A549 (cell line): ENCODE results near the gene KRTAP12-1.

Source experiments
- CHD4 ChIP-seq: fragments of 200-600 bp; sonication (generic); IDR thresholded peaks from 2 replicates; pipeline ENCODE4 v1.6.1; 2016; ENCODE audit warnings: antibody characterized with exemption, mild to moderate bottlenecking, borderline replicate concordance
- ESRRA ChIP-seq: fragments of 150-350 bp; IDR thresholded peaks from 2 replicates; pipeline ENCODE4 v1.6.1; 2014; ENCODE audit warnings: mild to moderate bottlenecking, low read length, borderline replicate concordance
- NFE2L2 ChIP-seq: fragments of 150-350 bp; conservative IDR thresholded peaks from 2 replicates; pipeline ENCODE4 v1.6.1; 2014; ENCODE audit warnings: low read length
- NR3C1 ChIP-seq: fragments of >200 bp; sonication (Bioruptor Twin); formaldehyde crosslinking; IDR thresholded peaks from 3 replicates; pipeline ENCODE4 v1.6.1; 2017
- POLR2A ChIP-seq: IDR thresholded peaks from 2 replicates; pipeline ENCODE4 v1.6.1; 2012; ENCODE audit warnings: mild to moderate bottlenecking, low read length
- RAD21 ChIP-seq, 2 experiments: fragments of >200 bp in 1 of 2; sonication (Bioruptor Twin) in 1 of 2; formaldehyde crosslinking in 1 of 2; IDR thresholded peaks in 1 of 2; conservative IDR thresholded peaks in 1 of 2; 2 replicates in 1 of 2; 3 replicates in 1 of 2; pipeline ENCODE4 v1.6.1; 2012 to 2018; ENCODE audit warnings: inconsistent platforms in 1 of 2
- RNF2 ChIP-seq: fragments of 200-600 bp; sonication (generic); IDR thresholded peaks from 2 replicates; pipeline ENCODE4 v1.6.1; 2016; ENCODE audit warnings: low read depth, mild to moderate bottlenecking, antibody characterized with exemption, moderate library complexity, borderline replicate concordance
- USF2 ChIP-seq: fragments of 450-650 bp; IDR thresholded peaks from 2 replicates; pipeline ENCODE4 v1.6.1; 2014; ENCODE audit warnings: antibody characterized with exemption
- ZC3H11A ChIP-seq: fragments of 450-650 bp; IDR thresholded peaks from 2 replicates; pipeline ENCODE4 v1.6.1; 2014; ENCODE audit warnings: antibody characterized with exemption, mild to moderate bottlenecking
- TF ChIP-seq, protein P1 (sequence below): fragments of >200 bp; sonication (Bioruptor Twin); formaldehyde crosslinking; IDR thresholded peaks from 3 replicates; pipeline ENCODE4 v1.5.1; 2016
- TF ChIP-seq, protein P2 (sequence below): fragments of 200-600 bp; sonication (generic); IDR thresholded peaks from 2 replicates; pipeline ENCODE4 v1.6.1; 2016; ENCODE audit warnings: antibody characterized with exemption, mild to moderate bottlenecking, moderate library complexity
- TF ChIP-seq, protein P3 (sequence below): fragments of 150-350 bp; IDR thresholded peaks from 2 replicates; pipeline ENCODE4 v1.6.1; 2014; ENCODE audit warnings: low read depth, mild to moderate bottlenecking, low read length

GRCh38 chr21:44653123-44653522 lies 28.8 kb downstream of the KRTAP12-1 start:
- TF ChIP-seq RNF2, result no peak
- no peak for TF ChIP-seq POLR2A
- TF ChIP-seq, protein P1, sequence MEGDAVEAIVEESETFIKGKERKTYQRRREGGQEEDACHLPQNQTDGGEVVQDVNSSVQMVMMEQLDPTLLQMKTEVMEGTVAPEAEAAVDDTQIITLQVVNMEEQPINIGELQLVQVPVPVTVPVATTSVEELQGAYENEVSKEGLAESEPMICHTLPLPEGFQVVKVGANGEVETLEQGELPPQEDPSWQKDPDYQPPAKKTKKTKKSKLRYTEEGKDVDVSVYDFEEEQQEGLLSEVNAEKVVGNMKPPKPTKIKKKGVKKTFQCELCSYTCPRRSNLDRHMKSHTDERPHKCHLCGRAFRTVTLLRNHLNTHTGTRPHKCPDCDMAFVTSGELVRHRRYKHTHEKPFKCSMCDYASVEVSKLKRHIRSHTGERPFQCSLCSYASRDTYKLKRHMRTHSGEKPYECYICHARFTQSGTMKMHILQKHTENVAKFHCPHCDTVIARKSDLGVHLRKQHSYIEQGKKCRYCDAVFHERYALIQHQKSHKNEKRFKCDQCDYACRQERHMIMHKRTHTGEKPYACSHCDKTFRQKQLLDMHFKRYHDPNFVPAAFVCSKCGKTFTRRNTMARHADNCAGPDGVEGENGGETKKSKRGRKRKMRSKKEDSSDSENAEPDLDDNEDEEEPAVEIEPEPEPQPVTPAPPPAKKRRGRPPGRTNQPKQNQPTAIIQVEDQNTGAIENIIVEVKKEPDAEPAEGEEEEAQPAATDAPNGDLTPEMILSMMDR, result no peak
- TF ChIP-seq ESRRA, result no peak
- no peak for TF ChIP-seq CHD4
- no peak for TF ChIP-seq RAD21 (conservative IDR thresholded peaks at IDR 0.05 in 1 of 2, IDR thresholded peaks at IDR 0.05 in 1 of 2)
- TF ChIP-seq, protein P2, sequence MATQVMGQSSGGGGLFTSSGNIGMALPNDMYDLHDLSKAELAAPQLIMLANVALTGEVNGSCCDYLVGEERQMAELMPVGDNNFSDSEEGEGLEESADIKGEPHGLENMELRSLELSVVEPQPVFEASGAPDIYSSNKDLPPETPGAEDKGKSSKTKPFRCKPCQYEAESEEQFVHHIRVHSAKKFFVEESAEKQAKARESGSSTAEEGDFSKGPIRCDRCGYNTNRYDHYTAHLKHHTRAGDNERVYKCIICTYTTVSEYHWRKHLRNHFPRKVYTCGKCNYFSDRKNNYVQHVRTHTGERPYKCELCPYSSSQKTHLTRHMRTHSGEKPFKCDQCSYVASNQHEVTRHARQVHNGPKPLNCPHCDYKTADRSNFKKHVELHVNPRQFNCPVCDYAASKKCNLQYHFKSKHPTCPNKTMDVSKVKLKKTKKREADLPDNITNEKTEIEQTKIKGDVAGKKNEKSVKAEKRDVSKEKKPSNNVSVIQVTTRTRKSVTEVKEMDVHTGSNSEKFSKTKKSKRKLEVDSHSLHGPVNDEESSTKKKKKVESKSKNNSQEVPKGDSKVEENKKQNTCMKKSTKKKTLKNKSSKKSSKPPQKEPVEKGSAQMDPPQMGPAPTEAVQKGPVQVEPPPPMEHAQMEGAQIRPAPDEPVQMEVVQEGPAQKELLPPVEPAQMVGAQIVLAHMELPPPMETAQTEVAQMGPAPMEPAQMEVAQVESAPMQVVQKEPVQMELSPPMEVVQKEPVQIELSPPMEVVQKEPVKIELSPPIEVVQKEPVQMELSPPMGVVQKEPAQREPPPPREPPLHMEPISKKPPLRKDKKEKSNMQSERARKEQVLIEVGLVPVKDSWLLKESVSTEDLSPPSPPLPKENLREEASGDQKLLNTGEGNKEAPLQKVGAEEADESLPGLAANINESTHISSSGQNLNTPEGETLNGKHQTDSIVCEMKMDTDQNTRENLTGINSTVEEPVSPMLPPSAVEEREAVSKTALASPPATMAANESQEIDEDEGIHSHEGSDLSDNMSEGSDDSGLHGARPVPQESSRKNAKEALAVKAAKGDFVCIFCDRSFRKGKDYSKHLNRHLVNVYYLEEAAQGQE, result no peak
- TF ChIP-seq, protein P3, sequence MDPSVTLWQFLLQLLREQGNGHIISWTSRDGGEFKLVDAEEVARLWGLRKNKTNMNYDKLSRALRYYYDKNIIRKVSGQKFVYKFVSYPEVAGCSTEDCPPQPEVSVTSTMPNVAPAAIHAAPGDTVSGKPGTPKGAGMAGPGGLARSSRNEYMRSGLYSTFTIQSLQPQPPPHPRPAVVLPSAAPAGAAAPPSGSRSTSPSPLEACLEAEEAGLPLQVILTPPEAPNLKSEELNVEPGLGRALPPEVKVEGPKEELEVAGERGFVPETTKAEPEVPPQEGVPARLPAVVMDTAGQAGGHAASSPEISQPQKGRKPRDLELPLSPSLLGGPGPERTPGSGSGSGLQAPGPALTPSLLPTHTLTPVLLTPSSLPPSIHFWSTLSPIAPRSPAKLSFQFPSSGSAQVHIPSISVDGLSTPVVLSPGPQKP, result no peak
- TF ChIP-seq ZC3H11A, result no peak
- no peak for TF ChIP-seq USF2
- TF ChIP-seq NR3C1, result no peak
- no peak for TF ChIP-seq NFE2L2
